PC-3 (cell line): ENCODE results near the gene C5orf63. TPM values are rescaled to one million over a fixed set of nuclear protein-coding genes. Genes with fewer than 3 reads are reported as not detected.

Source experiments
- ATAC-seq: fragments of 200-7000 bp; cut with Tn5 transposase; 2 replicates; pipeline ENCODE4 v1.9.1; 2020; ENCODE audit warnings: mild to moderate bottlenecking, moderate library complexity
- BruUV-seq: library from RNA; stranded (reverse); fragments of 400-500 nt; replicated peaks from 2 replicates; lab custom pipeline; 2021; lab: Mats Ljungman, UMichigan
- CTCF ChIA-PET: fragments of 300-600 bp; sonication (Branson Sonifier 250); formaldehyde crosslinking; loops from one replicate; lab custom pipeline; 2022; ENCODE audit warnings: antibody characterized with exemption; lab: Charles Lee
- POLR2A ChIA-PET: fragments of 300-600 bp; sonication (Branson Sonifier 250); formaldehyde crosslinking; loops from one replicate; lab custom pipeline; 2022; ENCODE audit warnings: antibody characterized with exemption; ENCODE audit not compliant: unreplicated experiment; lab: Charles Lee
- DNase-seq: peaks from one replicate; pipeline ENCODE4 v3.0.0-alpha.2; 2015
- H2AFZ ChIP-seq: fragments of 300-600 bp; sonication (generic); 2 replicates; pipeline ENCODE4 v1.6.0; 2016; ENCODE audit warnings: antibody characterized with exemption, low read length
- H3F3A ChIP-seq: fragments of 300-600 bp; sonication (generic); one replicate; pipeline ENCODE4 v1.6.0; 2017; ENCODE audit warnings: antibody characterized with exemption, low read length, control low read depth, mild to moderate bottlenecking; ENCODE audit not compliant: unreplicated experiment
- H3K27ac ChIP-seq: fragments of 300-600 bp; sonication (generic); 2 replicates; pipeline ENCODE4 v1.5.1; 2016; ENCODE audit warnings: mild to moderate bottlenecking, low read length
- H3K27me3 ChIP-seq: fragments of 300-600 bp; sonication (generic); 2 replicates; pipeline ENCODE4 v1.6.1; 2016; ENCODE audit warnings: low read length, mixed read lengths
- H3K36me3 ChIP-seq: fragments of 300-600 bp; sonication (generic); 2 replicates; pipeline ENCODE4 v1.6.1; 2016; ENCODE audit warnings: low read depth, mixed run types, low read length, mixed read lengths
- H3K4me1 ChIP-seq: fragments of 300-600 bp; sonication (generic); 2 replicates; pipeline ENCODE4 v1.5.1; 2016; ENCODE audit warnings: low read length; ENCODE audit not compliant: insufficient read depth
- H3K4me2 ChIP-seq: fragments of 300-600 bp; sonication (generic); 2 replicates; pipeline ENCODE4 v1.6.0; 2016; ENCODE audit warnings: low read length
- H3K4me3 ChIP-seq: fragments of 300-600 bp; sonication (generic); 2 replicates; pipeline ENCODE4 v1.5.1; 2016; ENCODE audit warnings: mild to moderate bottlenecking, low read length, mixed read lengths
- H3K79me2 ChIP-seq: fragments of 300-600 bp; sonication (generic); 2 replicates; pipeline ENCODE4 v1.6.1; 2017; ENCODE audit warnings: low read length, mixed read lengths
- H3K9ac ChIP-seq: fragments of 300-600 bp; sonication (generic); 2 replicates; pipeline ENCODE4 v1.6.0; 2016; ENCODE audit warnings: mild to moderate bottlenecking, low read length
- H3K9me2 ChIP-seq: fragments of 300-600 bp; sonication (generic); replicated peaks from 2 replicates; pipeline ENCODE4 v1.6.1; 2016; ENCODE audit warnings: mixed run types, low read length, mixed read lengths
- H3K9me3 ChIP-seq: fragments of 300-600 bp; sonication (generic); 2 replicates; pipeline ENCODE4 v1.6.1; 2016; ENCODE audit warnings: low read length, mixed read lengths
- H4K20me1 ChIP-seq: fragments of 300-600 bp; sonication (generic); 2 replicates; pipeline ENCODE4 v1.6.1; 2016; ENCODE audit warnings: low read length, mixed read lengths
- CTCF ChIP-seq: fragments of 300-600 bp; sonication (generic); conservative IDR thresholded peaks from 2 replicates; pipeline ENCODE4 v1.5.1; 2017; ENCODE audit warnings: antibody characterized with exemption, low read depth, mild to moderate bottlenecking, low read length
- EZH2 ChIP-seq: fragments of 300-600 bp; sonication (generic); IDR thresholded peaks from one replicate; pipeline ENCODE4 v1.6.1; 2017; ENCODE audit warnings: antibody characterized with exemption, mild to moderate bottlenecking, low read length; ENCODE audit not compliant: unreplicated experiment
- EZH2phosphoT487 ChIP-seq: fragments of 300-600 bp; sonication (generic); IDR thresholded peaks from 2 replicates; pipeline ENCODE4 v1.6.1; 2018; ENCODE audit warnings: mild to moderate bottlenecking, antibody characterized with exemption, low read length, borderline replicate concordance
- intact Hi-C: fragments of 100-400 bp; cut with micrococcal nuclease; formaldehyde crosslinking; loops from 2 replicates; pipeline ENCODE4 v1.9.0; 2023
- total RNA-seq: library from RNA; depleted of rRNA; stranded (reverse); fragments of >200 nt; gene quantifications from 2 replicates; pipeline ENCODE4 v1.2.3, GENCODE V29; 2014

C5orf63 gene
- total RNA-seq, 1 experiment from 2014 or later: 3.7 TPM

GRCh38 chr5:127042593-127042992 is 30.7 kb downstream of the C5orf63 start:
- DNase-seq: no peak
- no peaks in the 10 kb centered on the region for H3K9me2 ChIP-seq
- BruUV-seq: no TSS peak
- H3K27ac ChIP-seq: no peak overlapping the region
- intact Hi-C loops: loop anchor here (5.0 kb wide), 1 partner anchor 270 kb away; no protein-coding TSS in a partner anchor
- H3K27me3 ChIP-seq: no peaks in the 10 kb centered on the region
- peaks cover 15% of the 10 kb centered on the region for H3K4me1 ChIP-seq
- H3K79me2 ChIP-seq: no peaks in the 10 kb centered on the region
- no peak overlapping the region for H3K9ac ChIP-seq
- H3K9me3 ChIP-seq: no peaks in the 10 kb centered on the region
- H3K36me3 ChIP-seq: no peaks in the 10 kb centered on the region
- no peaks in the 10 kb centered on the region for H4K20me1 ChIP-seq
- no peak overlapping the region for H3K4me3 ChIP-seq
- no peak for ATAC-seq
- H3K4me2 ChIP-seq: no peak overlapping the region
- ChIA-PET CTCF (no interaction called here), POLR2A (no interaction called here)
- peak; percentile 49 for TF ChIP-seq CTCF
- no peak for TF ChIP-seq EZH2
- no peak overlapping the region for H2AFZ ChIP-seq
- no peaks in the 10 kb centered on the region for H3F3A ChIP-seq

GRCh38 chr5:127041571-127041970 is 31.7 kb downstream of the C5orf63 start:
- 0 out of 2 replicates have a peak overlapping the region, but pooled peaks have one; percentile 22 for H3K4me3 ChIP-seq
- no TSS peak for BruUV-seq
- H3K9me3 ChIP-seq: no peaks in the 10 kb centered on the region
- peaks cover 15% of the 10 kb centered on the region for H3K4me1 ChIP-seq
- no peaks in the 10 kb centered on the region for H3K79me2 ChIP-seq
- peak overlapping the region; percentile 63 for H3K27ac ChIP-seq
- intact Hi-C loops: loop anchor here (1.0 to 5.0 kb wide), 3 partner anchors 31 to 271 kb away; partner anchors contain the start of gene C5orf63
- H3K9ac ChIP-seq: no peak overlapping the region; the same call in 1 of the 2 replicates
- no peaks in the 10 kb centered on the region for H3K36me3 ChIP-seq
- H2AFZ ChIP-seq: peak overlapping the region; percentile 39; the same call in 1 of the 2 replicates
- no peak for TF ChIP-seq CTCF
- ATAC-seq: peak; percentile 78
- H3K27me3 ChIP-seq: no peaks in the 10 kb centered on the region
- CTCF ChIA-PET: no interaction called here
- POLR2A ChIA-PET: no interaction called here
- H3K9me2 ChIP-seq: no peaks in the 10 kb centered on the region
- H3K4me2 ChIP-seq: peak overlapping the region; percentile 63
- no peaks in the 10 kb centered on the region for H3F3A ChIP-seq
- peak; percentile 44 for DNase-seq
- H4K20me1 ChIP-seq: no peaks in the 10 kb centered on the region

GRCh38 chr5:127040796-127041520 is 32.3 kb downstream of the C5orf63 start:
- H3K27ac ChIP-seq: peak overlapping the region; percentile 63
- H2AFZ ChIP-seq: peak overlapping the region; percentile 39
- TSS peak; percentile 84 for BruUV-seq
- H3K4me2 ChIP-seq: peak overlapping the region; percentile 63
- H3K9ac ChIP-seq: no peak overlapping the region; the same call in 1 of the 2 replicates
- H3K4me1 ChIP-seq: peaks cover 15% of the 10 kb centered on the region
- no peaks in the 10 kb centered on the region for H3F3A ChIP-seq
- DNase-seq (peak; percentile 79), ATAC-seq (peak; percentile 87)
- H3K9me2 ChIP-seq: no peaks in the 10 kb centered on the region
- POLR2A ChIA-PET: interaction anchor here (0.5 kb wide), 1 partner anchor 171 kb away, joined by 3 read pairs; no protein-coding TSS in a partner anchor
- no peaks in the 10 kb centered on the region for H4K20me1 ChIP-seq
- H3K9me3 ChIP-seq: no peaks in the 10 kb centered on the region
- intact Hi-C loops: loop anchor here (1.0 to 5.0 kb wide), 5 partner anchors 11 to 271 kb away; partner anchors contain the start of genes C5orf63 and MARCHF3
- TF ChIP-seq CTCF: no peak
- no peak for TF ChIP-seq EZH2phosphoT487
- no peak for TF ChIP-seq EZH2
- H3K79me2 ChIP-seq: no peaks in the 10 kb centered on the region
- CTCF ChIA-PET: no interaction called here
- no peaks in the 10 kb centered on the region for H3K27me3 ChIP-seq
- peak overlapping the region; percentile 22; the same call in 1 of the 2 replicates for H3K4me3 ChIP-seq
- H3K36me3 ChIP-seq: no peaks in the 10 kb centered on the region
